Dendritic cell treated with granulocyte-macrophage colony-stimulating factor and Interleukin-4, amounts not matched to agents 40 ng/mL and 50 ng/mL, for 4 days (primary cell): ENCODE measurements around the gene RNU6-1.
A peak's percentile ranks its signal among the peaks of the same experiment; 100 is the strongest.

ENCODE experiments used
- H3K27ac Mint-ChIP-seq: one replicate; pipeline ENCODE4 v1.8.0; 2022; ENCODE audit warnings: mild to moderate bottlenecking, mixed read lengths
- H3K27me3 Mint-ChIP-seq: one replicate; pipeline ENCODE4 v1.8.0; 2022; ENCODE audit warnings: mild to moderate bottlenecking, mixed read lengths
- H3K36me3 Mint-ChIP-seq: one replicate; pipeline ENCODE4 v1.8.0; 2022; ENCODE audit warnings: low read depth, mixed read lengths
- H3K4me1 Mint-ChIP-seq: one replicate; pipeline ENCODE4 v1.8.0; 2022; ENCODE audit warnings: low read depth, mixed read lengths
- H3K4me3 Mint-ChIP-seq: one replicate; pipeline ENCODE4 v1.8.0; 2022; ENCODE audit warnings: mild to moderate bottlenecking, moderate library complexity, mixed read lengths
- H3K9me3 Mint-ChIP-seq: one replicate; pipeline ENCODE4 v1.8.0; 2022; ENCODE audit warnings: mixed read lengths
- intact Hi-C: fragments of 100-400 bp; cut with micrococcal nuclease; formaldehyde crosslinking; loops from one replicate; pipeline ENCODE4 v1.15.0; 2022

RNU6-1 gene

DNA sequence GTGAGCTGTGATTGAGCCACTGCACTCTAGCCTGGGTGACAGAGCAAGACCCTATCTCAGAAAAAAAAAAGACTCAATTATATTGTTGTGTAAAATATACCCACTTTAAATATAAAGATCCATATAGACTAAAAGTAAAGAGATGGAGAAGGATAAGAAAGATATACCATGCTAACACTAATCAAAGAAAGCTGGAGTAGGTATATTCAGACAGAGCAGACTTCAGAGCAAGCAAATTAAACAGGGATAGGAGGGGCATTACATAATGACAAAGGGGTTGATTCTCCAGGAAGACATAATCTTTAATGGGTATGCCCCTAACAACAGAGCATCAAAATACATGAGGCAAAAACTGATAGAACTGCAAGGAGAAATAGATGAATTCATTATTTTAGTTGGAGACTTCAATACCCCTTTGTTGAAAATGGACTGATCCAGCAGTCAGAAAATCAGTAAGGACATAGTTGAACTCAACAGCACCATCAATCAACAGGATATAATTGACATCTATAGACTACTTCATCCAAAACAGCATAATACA lies 31.1 kb upstream of the RNU6-1 start:
- Mint-ChIP-seq H3K4me3 (no peak overlapping the region), H3K9me3 (peaks cover 19% of the 10 kb centered on the region), H3K4me1 (no peaks in the 10 kb centered on the region), H3K36me3 (no peaks in the 10 kb centered on the region), H3K27me3 (peaks cover under 1% of the 10 kb centered on the region), H3K27ac (no peak overlapping the region)
- intact Hi-C loops: no loop called here

DNA sequence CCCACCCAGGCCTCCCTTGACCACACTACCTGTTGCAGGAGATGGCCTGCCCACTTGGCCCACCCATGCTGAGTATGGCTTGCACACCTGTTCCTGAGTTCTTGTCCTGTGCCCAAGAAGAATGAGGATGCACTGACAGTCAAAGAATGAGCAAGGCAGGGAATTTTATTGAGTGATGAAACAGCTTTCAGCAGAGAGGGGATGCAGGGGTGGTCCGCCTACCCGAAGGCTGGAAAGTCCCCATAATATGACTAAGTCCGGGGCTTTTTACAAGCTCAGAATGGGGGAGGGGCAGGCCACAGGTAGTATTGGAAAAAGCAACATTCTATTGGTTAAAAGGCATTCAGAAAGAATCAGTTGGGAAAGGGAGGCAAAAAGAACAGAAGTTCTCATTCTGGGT lies 29.9 kb upstream of the RNU6-1 start:
- Mint-ChIP-seq H3K36me3 (no peaks in the 10 kb centered on the region), H3K9me3 (peaks cover 19% of the 10 kb centered on the region), H3K4me1 (no peaks in the 10 kb centered on the region), H3K27ac (no peak overlapping the region), H3K27me3 (peaks cover 3% of the 10 kb centered on the region), H3K4me3 (no peak overlapping the region)
- intact Hi-C loops: no loop called here

DNA sequence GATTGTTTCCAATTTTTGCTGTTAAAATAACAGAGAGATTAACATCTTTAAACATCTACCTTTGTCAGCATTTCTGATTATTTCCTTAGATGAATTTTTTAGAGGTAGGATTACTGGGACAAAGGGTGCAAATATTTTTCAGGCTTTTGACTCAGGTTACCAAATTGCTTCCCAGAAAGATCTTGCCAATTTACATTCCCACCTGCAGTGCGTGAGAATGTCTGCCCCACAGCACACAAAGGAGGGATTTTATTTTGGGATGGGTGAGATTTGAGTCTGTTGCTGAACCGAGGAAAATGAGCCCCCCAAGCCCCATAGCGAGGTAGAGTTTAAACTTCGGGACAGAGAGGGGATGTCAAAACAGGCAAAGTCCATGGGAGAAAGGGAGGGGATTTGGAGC lies 25.9 kb upstream of the RNU6-1 start:
- H3K4me3 Mint-ChIP-seq: no peak overlapping the region
- no peak overlapping the region for H3K27ac Mint-ChIP-seq
- H3K4me1 Mint-ChIP-seq: peaks cover 10% of the 10 kb centered on the region
- H3K27me3 Mint-ChIP-seq: peaks cover 13% of the 10 kb centered on the region
- intact Hi-C loops: no loop called here
- H3K9me3 Mint-ChIP-seq: peaks cover 3% of the 10 kb centered on the region
- H3K36me3 Mint-ChIP-seq: no peaks in the 10 kb centered on the region

DNA sequence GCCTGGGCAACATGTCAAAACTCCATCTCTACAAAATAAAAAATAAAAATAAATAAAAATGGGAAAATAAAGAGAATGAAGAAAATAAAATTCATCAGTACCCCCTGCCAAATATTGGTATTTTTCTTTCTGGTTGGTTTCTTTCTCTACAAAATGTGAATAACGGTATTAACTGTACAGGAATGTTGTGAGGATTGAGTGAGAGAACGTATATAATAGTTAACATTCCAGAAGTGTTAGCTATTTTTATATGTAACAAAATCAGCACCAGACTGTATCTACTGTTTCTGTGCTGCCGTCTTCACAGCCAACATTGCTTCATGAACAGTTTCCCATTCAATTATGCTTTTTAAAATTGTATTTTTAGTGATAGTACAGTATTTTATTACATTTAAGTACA lies 25.5 kb upstream of the RNU6-1 start:
- no peaks in the 10 kb centered on the region for H3K36me3 Mint-ChIP-seq
- H3K27me3 Mint-ChIP-seq: peaks cover 13% of the 10 kb centered on the region
- intact Hi-C loops: no loop called here
- no peak overlapping the region for H3K27ac Mint-ChIP-seq
- H3K4me1 Mint-ChIP-seq: peaks cover 10% of the 10 kb centered on the region
- H3K4me3 Mint-ChIP-seq: no peak overlapping the region
- H3K9me3 Mint-ChIP-seq: no peaks in the 10 kb centered on the region

- Mint-ChIP-seq H3K4me1 (peaks cover 10% of the 10 kb centered on the region), H3K9me3 (no peaks in the 10 kb centered on the region), H3K27ac (peak overlapping the region; percentile 65), H3K36me3 (no peaks in the 10 kb centered on the region), H3K27me3 (peaks cover 13% of the 10 kb centered on the region), H3K4me3 (peak overlapping the region; percentile 89)
- intact Hi-C loops: loop anchor here (2.0 to 5.0 kb wide), 2 partner anchors 189 to 291 kb away; partner anchors contain the start of gene PIAS1
These were observed 23.7 kb upstream of the RNU6-1 start for GRCh38 chr15:67863442-67863987.

- H3K4me1 Mint-ChIP-seq: peaks cover 10% of the 10 kb centered on the region
- H3K4me3 Mint-ChIP-seq: peak overlapping the region; percentile 89
- H3K27me3 Mint-ChIP-seq: peaks cover 13% of the 10 kb centered on the region
- intact Hi-C loops: loop anchor here (2.0 to 5.0 kb wide), 2 partner anchors 189 to 292 kb away; partner anchors contain the start of gene PIAS1
- peak overlapping the region; percentile 65 for H3K27ac Mint-ChIP-seq
- H3K36me3 Mint-ChIP-seq: no peaks in the 10 kb centered on the region
- no peaks in the 10 kb centered on the region for H3K9me3 Mint-ChIP-seq
These were observed 23.1 kb upstream of the RNU6-1 start for GRCh38 chr15:67862750-67863441.

DNA sequence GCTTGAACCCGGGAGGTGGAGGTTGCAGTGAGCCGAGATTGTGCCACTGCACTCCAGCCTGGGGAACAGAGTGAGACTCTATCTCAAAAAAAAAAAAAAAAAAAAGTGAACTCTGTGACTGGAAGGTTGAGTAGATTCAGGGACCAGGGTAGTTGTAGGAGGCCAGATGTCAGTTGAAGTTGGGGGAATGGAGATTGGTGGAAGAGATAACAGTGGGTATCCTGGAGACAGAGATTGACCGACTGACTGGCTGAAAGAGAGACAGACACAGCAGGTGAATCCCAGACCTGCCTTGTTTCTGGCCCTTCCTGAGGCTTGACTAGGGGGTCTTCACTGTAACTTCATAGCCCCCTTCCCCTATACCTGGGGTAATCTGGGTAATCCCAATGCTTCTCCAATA lies 22.1 kb upstream of the RNU6-1 start:
- intact Hi-C loops: loop anchor here (2.0 to 5.0 kb wide), 2 partner anchors 190 to 293 kb away; partner anchors contain the start of gene PIAS1
- no peaks in the 10 kb centered on the region for H3K9me3 Mint-ChIP-seq
- H3K4me3 Mint-ChIP-seq: no peak overlapping the region

DNA sequence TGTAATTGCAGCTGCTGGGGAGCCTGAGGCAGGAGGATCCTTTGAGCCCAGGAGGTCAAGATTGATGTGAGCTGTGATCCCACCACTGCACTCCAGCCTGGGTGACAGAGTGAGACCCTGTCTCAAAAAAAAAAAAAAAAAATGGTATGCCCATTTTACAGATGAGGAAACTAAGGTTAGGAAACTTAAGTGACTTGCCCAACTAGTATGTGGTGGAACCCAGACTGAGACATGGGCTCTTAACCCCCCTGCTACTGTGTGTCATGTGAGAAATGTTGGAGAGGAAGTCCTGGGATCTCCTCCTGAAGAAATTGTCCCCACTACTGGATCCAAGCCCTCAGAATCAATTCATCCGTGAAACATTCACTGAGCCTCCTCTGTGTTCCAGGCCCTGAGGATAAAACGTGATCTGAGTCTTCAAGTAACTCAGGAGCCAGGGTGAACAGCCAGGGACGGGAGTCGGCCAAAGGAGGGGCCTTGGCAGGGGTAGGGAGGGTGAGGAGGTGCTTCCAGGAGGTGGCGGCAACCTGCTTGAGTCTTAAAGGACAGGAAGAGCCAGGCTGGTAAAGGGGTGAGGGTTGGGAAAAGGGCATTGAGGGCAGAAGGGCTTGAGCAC lies 19.6 kb upstream of the RNU6-1 start:
- Mint-ChIP-seq H3K4me1 (peaks cover 10% of the 10 kb centered on the region), H3K27me3 (peaks cover 8% of the 10 kb centered on the region), H3K4me3 (no peak overlapping the region), H3K36me3 (no peaks in the 10 kb centered on the region), H3K27ac (no peak overlapping the region), H3K9me3 (no peaks in the 10 kb centered on the region)
- intact Hi-C loops: no loop called here

More for the DNA sequence above, 22.1 kb upstream of the RNU6-1 start:
- H3K4me1 Mint-ChIP-seq: peaks cover 10% of the 10 kb centered on the region
- no peak overlapping the region for H3K27ac Mint-ChIP-seq
- peaks cover 13% of the 10 kb centered on the region for H3K27me3 Mint-ChIP-seq
- no peaks in the 10 kb centered on the region for H3K36me3 Mint-ChIP-seq

DNA sequence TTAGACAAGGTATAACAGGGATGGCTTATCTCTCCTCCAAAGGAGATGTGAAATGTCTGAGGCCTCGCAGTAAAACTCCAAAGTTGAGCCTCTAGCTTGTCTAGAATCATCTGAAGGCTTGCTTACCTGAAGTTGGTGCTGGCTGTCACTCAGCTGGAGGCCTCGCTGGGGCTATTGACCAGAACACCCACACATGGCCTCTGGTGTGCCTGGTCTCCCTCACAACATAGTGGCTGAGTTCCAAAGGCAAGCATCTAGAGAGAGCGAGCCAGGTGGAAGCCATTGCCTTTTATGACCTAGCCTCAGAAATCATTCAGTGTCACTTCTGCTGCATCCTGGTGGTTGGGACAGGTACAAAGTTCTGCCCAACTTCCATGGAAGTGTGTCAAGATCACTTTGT lies 17.4 kb upstream of the RNU6-1 start:
- no peak overlapping the region for H3K27ac Mint-ChIP-seq
- peaks cover 2% of the 10 kb centered on the region for H3K27me3 Mint-ChIP-seq
- peaks cover 10% of the 10 kb centered on the region for H3K9me3 Mint-ChIP-seq
- H3K4me1 Mint-ChIP-seq: no peaks in the 10 kb centered on the region
- no peak overlapping the region for H3K4me3 Mint-ChIP-seq
- intact Hi-C loops: no loop called here
- peaks cover 6% of the 10 kb centered on the region for H3K36me3 Mint-ChIP-seq

- Mint-ChIP-seq H3K27ac (no peak overlapping the region), H3K36me3 (peaks cover 7% of the 10 kb centered on the region), H3K9me3 (peaks cover 20% of the 10 kb centered on the region), H3K4me1 (peaks cover 7% of the 10 kb centered on the region), H3K4me3 (no peak overlapping the region), H3K27me3 (no peaks in the 10 kb centered on the region)
- intact Hi-C loops: no loop called here
These were observed 16.0 kb upstream of the RNU6-1 start for GRCh38 chr15:67855842-67856241.

- Mint-ChIP-seq H3K27ac (no peak overlapping the region), H3K4me3 (no peak overlapping the region), H3K4me1 (peaks cover 16% of the 10 kb centered on the region), H3K36me3 (peaks cover 7% of the 10 kb centered on the region), H3K27me3 (no peaks in the 10 kb centered on the region), H3K9me3 (peaks cover 20% of the 10 kb centered on the region)
- intact Hi-C loops: no loop called here
These were observed 14.5 kb upstream of the RNU6-1 start for GRCh38 chr15:67854358-67854757.

DNA sequence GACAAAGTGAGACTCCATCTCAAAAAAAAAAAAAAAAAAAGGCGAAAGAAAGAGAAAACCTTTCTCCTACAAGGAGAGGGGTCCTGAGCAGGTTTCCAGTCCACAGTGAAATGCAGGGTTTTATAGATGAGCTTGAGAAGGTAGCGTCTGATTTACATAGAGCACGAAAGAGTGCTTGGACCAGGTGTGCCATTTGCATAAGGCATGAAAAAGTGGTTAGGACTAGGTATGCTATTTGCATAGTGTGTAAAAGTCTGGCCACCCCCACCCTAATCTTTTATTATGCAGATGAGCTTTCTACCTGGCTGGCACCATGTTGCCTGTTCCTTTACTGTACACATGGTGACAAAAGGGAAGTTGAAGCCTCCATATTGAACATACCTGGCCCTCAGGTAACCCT lies 13.6 kb upstream of the RNU6-1 start:
- Mint-ChIP-seq H3K4me3 (no peak overlapping the region), H3K9me3 (peaks cover 20% of the 10 kb centered on the region), H3K27me3 (no peaks in the 10 kb centered on the region), H3K27ac (no peak overlapping the region), H3K36me3 (peaks cover 7% of the 10 kb centered on the region), H3K4me1 (peaks cover 16% of the 10 kb centered on the region)
- intact Hi-C loops: no loop called here

DNA sequence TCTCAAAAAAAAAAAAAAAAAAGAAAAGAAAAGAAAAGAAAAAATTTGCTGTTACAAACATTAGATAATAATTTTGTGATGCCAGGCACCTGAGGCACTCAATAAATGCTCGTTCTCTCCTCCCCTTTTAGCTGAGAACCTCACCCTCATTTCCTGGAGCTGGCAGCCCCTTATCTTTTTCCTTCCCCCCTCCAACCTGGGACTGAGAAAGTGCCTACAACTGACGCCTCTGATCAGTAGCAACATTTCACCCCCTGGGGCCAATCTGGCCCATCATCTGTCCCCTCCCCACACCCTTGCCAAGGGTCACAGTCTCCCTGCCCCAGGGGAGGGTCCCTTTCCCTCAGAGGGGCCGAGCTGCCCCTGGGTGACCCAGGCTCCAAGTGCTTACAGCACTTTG lies 12.6 kb upstream of the RNU6-1 start:
- no peak overlapping the region for H3K4me3 Mint-ChIP-seq

GRCh38 chr15:67850994-67851571 lies 11.2 kb upstream of the RNU6-1 start:
- H3K9me3 Mint-ChIP-seq: peaks cover 20% of the 10 kb centered on the region
- H3K4me3 Mint-ChIP-seq: peak overlapping the region; percentile 9
- peaks cover 7% of the 10 kb centered on the region for H3K36me3 Mint-ChIP-seq
- H3K4me1 Mint-ChIP-seq: peaks cover 21% of the 10 kb centered on the region
- no peaks in the 10 kb centered on the region for H3K27me3 Mint-ChIP-seq
- peak overlapping the region; percentile 80 for H3K27ac Mint-ChIP-seq
- intact Hi-C loops: no loop called here

More for the DNA sequence above, 12.6 kb upstream of the RNU6-1 start:
- Mint-ChIP-seq H3K27ac (no peak overlapping the region), H3K9me3 (peaks cover 20% of the 10 kb centered on the region), H3K36me3 (peaks cover 7% of the 10 kb centered on the region), H3K4me1 (peaks cover 21% of the 10 kb centered on the region), H3K27me3 (no peaks in the 10 kb centered on the region)
- intact Hi-C loops: no loop called here
